ENCODE measurements around the gene C16orf54.
"Not testable (repeated sequence)": the region's sequence is repeated elsewhere in the genome, so short reads cannot be mapped to it uniquely, and the experiment has no call there.

The C16orf54 gene

DNA sequence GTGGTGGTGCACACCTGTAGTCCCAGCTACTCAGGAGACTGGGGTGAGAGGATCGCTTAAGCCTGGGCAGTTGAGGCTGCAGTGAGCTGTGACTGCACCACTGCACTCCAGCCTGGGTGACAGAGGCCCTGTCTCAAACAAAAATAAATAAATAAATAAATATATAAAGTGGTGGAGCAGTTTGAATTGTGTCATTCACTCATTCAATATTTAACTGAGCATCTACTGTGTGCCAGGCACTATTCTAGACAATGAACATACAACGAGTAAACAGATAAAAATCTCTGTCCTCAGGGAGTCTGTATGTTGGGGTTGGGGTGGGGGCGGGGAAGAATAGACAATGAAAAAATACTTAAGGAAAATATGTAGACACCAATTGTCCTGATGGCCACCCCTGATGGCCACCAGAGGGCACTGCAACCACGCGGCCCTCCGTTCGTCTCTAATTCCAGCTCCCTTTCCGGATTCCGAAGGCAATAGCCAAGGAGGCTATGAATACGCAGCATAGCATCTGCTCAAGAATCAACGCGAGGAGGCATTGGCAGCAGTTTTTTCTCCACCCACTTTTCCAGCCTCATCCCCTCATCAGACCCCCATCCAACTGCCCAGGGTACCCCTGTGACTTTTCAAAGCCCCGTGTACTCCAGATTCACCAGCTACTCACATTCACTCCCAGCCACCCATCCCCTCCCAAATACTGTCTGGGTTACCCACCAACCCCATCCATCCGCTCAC, 45.4 kb downstream of the C16orf54 start:
- DNase-seq (ENCODE audit: low read depth) = peak; percentile 95
- TF ChIP-seq, protein P1, sequence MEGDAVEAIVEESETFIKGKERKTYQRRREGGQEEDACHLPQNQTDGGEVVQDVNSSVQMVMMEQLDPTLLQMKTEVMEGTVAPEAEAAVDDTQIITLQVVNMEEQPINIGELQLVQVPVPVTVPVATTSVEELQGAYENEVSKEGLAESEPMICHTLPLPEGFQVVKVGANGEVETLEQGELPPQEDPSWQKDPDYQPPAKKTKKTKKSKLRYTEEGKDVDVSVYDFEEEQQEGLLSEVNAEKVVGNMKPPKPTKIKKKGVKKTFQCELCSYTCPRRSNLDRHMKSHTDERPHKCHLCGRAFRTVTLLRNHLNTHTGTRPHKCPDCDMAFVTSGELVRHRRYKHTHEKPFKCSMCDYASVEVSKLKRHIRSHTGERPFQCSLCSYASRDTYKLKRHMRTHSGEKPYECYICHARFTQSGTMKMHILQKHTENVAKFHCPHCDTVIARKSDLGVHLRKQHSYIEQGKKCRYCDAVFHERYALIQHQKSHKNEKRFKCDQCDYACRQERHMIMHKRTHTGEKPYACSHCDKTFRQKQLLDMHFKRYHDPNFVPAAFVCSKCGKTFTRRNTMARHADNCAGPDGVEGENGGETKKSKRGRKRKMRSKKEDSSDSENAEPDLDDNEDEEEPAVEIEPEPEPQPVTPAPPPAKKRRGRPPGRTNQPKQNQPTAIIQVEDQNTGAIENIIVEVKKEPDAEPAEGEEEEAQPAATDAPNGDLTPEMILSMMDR (conservative IDR thresholded peaks at IDR 0.05; ENCODE audit: low read depth, low read length) = peak; percentile 92
- H3K4me3 ChIP-seq (ENCODE audit: low read depth, low read length) = no peak overlapping the region

DNA sequence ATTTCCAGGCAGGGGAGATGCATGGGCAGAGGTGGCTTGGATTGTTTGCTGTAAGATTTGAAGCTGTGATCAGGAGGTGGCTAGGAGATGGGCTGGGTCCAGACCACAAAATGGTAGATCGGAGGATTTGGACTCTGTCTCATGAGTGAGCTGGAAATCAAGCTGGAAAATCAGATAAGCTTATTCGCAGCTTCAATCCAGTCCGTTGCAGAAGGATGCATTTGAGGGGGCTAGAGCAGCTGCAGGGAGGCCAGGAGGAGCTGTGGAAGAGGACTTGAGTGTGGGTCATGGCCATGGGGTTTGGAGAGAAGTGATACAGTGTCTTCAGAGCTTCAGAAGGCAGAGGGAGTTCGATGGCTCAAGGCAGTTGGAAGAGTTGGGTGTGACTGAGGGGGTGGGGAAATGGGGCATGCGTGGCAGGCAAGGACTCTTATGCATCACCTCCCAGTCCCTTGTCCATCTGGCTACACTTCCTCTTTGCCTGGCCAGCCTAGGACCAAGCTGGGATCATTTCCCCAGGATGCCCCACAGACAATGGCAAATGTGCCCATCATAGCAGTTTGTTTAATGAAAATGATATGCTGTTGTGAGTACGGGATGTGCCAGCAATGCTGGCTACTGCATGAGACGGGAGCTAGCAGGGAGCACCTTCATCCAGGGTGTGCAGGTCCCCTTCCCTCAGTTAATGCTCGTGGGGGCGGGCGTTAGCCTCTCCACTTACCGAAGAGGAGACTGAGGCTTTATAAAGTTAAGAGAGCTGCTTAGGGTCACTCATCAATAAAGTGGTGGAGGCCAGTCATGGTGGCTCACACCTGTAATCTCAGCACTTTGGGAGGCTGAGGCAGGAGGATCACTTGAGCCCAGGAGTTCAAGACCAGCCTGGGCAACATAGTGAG, 46.2 kb downstream of the C16orf54 start:
- TF ChIP-seq, protein P1 (conservative IDR thresholded peaks at IDR 0.05; ENCODE audit: low read depth, low read length) = no peak
- no peak for DNase-seq (ENCODE audit: low read depth)
- H3K4me3 ChIP-seq (ENCODE audit: low read depth, low read length) = no peak overlapping the region

GRCh38 chr16:29698484-29699323, 47.1 kb downstream of the C16orf54 start:
- TF ChIP-seq, protein P1 (conservative IDR thresholded peaks at IDR 0.05; ENCODE audit: low read depth, low read length) = no peak

GRCh38 chr16:29698042-29698441, 47.7 kb downstream of the C16orf54 start:
- H3K4me3 ChIP-seq (ENCODE audit: low read depth, low read length) = no peak overlapping the region
- no peak for DNase-seq (ENCODE audit: low read depth)
- TF ChIP-seq, protein P1 (conservative IDR thresholded peaks at IDR 0.05; ENCODE audit: low read depth, low read length) = no peak

More at GRCh38 chr16:29698484-29699323, 47.1 kb downstream of the C16orf54 start:
- DNase-seq (ENCODE audit: low read depth) = no peak
- H3K4me3 ChIP-seq (ENCODE audit: low read depth, low read length) = no peak overlapping the region

DNA sequence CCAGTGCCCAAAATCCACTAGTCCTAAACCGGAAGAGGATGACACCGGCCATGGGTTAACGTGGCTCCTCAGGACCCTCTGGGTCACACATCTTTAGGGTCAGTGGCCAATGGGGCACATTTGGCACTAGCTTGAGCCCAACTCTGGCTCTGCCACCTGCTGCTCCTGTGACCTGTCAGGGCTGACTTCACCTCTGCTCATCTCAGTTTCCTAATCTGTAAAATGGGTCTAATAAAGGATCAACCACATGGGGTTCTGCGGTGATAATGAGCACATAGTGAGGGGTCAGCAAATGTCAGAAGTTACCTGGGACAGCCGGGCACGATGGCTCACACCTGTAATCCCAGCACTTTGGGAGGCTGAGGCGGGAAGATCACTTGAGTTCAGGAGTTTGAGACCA, 48.4 kb downstream of the C16orf54 start:
- TF ChIP-seq, protein P1 (conservative IDR thresholded peaks at IDR 0.05; ENCODE audit: low read depth, low read length) = no peak
- no peak overlapping the region for H3K4me3 ChIP-seq (ENCODE audit: low read depth, low read length)
- DNase-seq (ENCODE audit: low read depth) = no peak

DNA sequence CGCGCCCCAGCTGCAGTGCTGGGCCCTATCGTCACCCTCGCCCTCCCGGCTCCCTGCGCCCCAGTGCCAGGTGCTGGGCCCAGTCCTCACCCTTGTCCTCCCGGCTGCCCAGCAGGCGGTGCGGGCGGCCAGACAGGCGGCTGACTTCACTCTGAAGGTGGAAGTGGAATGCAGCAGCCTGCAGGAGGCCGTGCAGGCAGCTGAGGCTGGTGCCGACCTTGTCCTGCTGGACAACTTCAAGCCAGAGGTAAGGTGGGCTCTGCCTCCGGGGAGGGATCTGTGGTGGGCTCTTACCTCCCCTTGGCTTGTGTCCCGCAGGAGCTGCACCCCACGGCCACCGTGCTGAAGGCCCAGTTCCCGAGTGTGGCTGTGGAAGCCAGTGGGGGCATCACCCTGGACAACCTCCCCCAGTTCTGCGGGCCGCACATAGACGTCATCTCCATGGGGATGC, 48.9 kb downstream of the C16orf54 start:
- DNase-seq (ENCODE audit: low read depth) = no peak
- no peak overlapping the region for H3K4me3 ChIP-seq (ENCODE audit: low read depth, low read length)
- TF ChIP-seq, protein P1 (conservative IDR thresholded peaks at IDR 0.05; ENCODE audit: low read depth, low read length) = no peak

DNA sequence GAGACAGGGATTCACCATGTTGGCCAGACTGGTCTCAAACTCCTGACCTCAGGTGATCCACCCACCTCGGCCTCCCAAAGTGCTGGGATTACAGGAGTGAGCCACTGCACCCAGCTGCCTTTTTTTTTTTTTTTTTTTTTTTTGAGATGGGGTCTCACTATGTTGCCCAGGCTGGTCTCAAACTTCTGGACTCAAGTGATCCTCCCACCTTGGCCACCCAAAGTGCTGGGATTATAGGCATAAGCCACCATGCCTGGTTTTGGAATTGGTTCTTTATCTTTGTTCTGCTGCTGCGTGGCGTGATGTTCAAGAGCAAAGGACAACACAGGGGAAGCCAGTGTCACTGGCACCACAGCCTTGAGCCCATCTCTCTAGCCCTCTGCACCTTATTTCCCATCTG, 50.1 kb downstream of the C16orf54 start:
- DNase-seq (ENCODE audit: low read depth); H3K4me3 ChIP-seq (ENCODE audit: low read depth, low read length): not testable (repeated sequence)

All from choroid plexus epithelial cell (primary cell).